Fibroblast of pulmonary artery (primary cell): ENCODE results near the gene TMEM190.

ENCODE experiments used
- DNase-seq: peaks from one replicate; pipeline ENCODE4 v3.0.0-alpha.2; 2010; ENCODE audit warnings: low read depth
- H3K4me3 ChIP-seq: replicated peaks from 2 replicates; pipeline ENCODE4 v1.5.1; 2011; ENCODE audit warnings: low read depth, mild to moderate bottlenecking, control low read depth, low read length, moderate library complexity
- CTCF ChIP-seq: IDR thresholded peaks from 2 replicates; pipeline ENCODE4 v1.5.1; 2011; ENCODE audit warnings: mild to moderate bottlenecking, control low read depth, low read length, inconsistent platforms; ENCODE audit errors: missing control alignments

TMEM190 gene

DNA sequence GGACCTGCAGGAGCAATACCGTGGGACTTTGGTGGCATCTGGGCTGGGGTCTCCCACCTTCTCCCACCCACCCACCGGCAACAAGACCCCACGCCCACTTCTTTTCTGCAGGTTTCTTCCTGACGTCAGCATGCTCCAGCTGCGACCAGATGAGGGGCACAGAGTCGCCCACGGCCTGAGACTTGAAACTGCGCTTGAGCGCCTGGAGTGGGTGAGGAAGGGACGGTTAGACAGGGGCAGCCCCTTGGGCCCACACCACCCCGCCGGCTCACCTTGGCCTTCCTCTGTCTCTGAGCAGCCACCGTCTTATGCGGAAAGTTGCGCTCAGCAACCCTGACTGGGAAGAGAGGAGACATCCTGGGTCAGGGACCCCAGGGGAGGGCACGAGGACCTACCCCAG lies 15.7 kb upstream of the TMEM190 start:
- no peak for DNase-seq
- H3K4me3 ChIP-seq = no peak overlapping the region
- TF ChIP-seq CTCF = no peak

- DNase-seq = no peak
- H3K4me3 ChIP-seq = no peak overlapping the region
- TF ChIP-seq CTCF = no peak
Measured at GRCh38 chr19:55362174-55362989, 14.2 kb upstream of the TMEM190 start.

DNA sequence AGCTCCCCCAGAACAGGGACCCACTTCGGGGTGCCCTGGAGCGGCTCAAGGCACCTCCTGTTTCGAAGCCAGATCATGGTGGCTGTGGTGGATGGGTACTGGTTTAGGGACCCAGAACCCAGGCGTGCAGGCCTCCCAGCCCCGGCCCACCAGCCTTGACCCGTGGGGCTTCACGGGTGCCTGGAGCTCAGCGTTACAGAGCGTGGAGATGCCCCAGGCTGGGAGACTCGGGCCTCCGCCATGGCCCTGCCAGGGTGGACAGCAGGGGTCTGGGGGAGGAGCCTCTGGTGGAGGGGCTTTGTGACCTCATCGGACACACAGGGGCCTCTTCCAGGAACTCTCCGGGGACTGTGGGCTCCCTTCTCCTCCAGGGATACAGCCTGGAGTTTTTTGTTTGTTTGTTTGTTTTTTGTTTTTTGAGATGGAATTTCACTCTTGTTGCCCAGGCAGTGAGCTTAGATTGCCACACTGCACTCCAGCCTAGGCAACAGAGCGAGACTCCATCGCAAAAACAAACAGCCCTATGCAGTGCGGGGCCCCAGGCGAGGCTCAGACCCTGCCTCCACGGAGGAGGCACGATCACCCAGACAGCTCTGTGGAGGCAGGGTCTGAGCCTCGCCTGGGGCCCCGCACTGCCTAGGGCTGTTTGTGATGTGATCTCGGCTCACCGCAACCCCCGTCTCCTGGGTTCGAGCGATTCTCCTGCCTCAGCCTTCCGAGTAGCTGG lies 13.5 kb upstream of the TMEM190 start, which contains the start of gene GARIN5B:
Gene GARIN5B, minus strand, starts transcription at position 271 of the 727 bp plus-strand sequence. Its CDS starts 194 bp downstream, at position 77.
- no peak for DNase-seq
- no peak for TF ChIP-seq CTCF
- no peak within 1 kb of the TSS for H3K4me3 ChIP-seq

DNA sequence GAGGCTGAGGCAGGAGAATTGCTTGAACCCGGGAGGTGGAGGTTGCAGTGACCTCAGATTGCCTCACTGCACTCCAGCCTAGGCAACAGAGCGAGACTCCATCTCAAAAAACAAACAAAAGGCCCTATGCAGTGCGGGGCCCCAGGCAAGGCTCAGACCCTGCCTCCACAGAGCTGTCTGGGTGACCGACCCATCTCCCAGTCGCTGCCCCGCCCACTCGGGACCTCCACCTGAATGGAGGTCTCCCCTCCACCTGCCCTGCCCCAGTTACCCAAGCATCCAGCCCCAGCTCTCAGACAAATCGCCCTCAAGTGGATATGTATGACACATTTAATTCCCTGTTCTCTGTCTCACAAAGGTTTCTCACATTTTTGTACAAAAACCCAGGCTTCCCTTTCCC lies 11.4 kb upstream of the TMEM190 start:
- no peak for TF ChIP-seq CTCF

DNA sequence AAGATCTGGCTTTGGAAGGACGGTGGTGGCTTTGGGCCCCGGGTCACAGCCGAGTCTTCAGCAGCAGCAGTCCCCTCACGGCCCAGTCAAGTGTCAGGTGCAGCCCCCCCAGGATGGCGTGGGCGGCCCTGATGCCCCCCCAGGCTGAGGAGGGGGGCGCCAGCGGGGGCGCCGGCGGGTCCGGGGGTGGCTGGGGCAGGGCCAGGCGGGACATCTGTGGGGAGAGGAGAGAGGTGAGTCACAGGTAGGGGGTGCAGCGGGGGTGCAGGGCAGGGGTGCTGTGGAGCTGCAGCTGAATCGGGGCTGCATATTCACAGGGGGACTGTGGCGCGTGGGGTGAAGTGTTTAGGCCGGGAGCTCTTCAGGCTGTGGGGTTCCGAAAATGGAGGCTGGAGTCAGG lies 10.7 kb upstream of the TMEM190 start:
- TF ChIP-seq CTCF = no peak
- no peak for DNase-seq
- H3K4me3 ChIP-seq = no peak overlapping the region

More for the DNA sequence above, 11.4 kb upstream of the TMEM190 start:
- H3K4me3 ChIP-seq = no peak overlapping the region
- no peak for DNase-seq

DNA sequence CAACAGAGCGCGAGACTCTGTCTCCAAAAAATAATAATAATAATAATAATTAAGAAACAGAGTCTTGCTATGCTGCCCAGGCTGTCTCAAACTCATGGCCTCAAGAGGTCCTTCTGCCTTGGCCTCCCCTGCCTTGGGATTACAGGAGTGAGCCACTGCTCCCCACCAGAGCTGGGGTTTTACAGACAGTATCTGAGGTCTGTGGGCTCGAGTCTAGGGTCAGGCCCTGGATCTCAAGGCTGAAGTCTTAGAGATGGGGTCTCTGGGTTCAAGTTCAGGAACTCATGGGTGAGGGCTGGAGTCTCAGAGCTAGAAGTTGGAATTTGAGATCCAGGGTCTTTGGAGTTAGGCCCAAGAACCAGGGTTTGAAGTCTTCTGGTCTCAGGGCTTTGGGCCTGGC lies 9.8 kb upstream of the TMEM190 start:
- no peak for TF ChIP-seq CTCF
- H3K4me3 ChIP-seq = no peak overlapping the region
- DNase-seq = no peak
